GM20431 (cell line): ENCODE measurements around the gene MMP11.

Experiments used
- in situ Hi-C: fragments of 300-500 bp; cut with MseI, MboI; formaldehyde crosslinking; loops from one replicate; pipeline ENCODE4 v1.15.0; 2020; ENCODE audit warnings: low sequenced_read_pairs; ENCODE audit not compliant: unreplicated experiment

Gene MMP11

DNA sequence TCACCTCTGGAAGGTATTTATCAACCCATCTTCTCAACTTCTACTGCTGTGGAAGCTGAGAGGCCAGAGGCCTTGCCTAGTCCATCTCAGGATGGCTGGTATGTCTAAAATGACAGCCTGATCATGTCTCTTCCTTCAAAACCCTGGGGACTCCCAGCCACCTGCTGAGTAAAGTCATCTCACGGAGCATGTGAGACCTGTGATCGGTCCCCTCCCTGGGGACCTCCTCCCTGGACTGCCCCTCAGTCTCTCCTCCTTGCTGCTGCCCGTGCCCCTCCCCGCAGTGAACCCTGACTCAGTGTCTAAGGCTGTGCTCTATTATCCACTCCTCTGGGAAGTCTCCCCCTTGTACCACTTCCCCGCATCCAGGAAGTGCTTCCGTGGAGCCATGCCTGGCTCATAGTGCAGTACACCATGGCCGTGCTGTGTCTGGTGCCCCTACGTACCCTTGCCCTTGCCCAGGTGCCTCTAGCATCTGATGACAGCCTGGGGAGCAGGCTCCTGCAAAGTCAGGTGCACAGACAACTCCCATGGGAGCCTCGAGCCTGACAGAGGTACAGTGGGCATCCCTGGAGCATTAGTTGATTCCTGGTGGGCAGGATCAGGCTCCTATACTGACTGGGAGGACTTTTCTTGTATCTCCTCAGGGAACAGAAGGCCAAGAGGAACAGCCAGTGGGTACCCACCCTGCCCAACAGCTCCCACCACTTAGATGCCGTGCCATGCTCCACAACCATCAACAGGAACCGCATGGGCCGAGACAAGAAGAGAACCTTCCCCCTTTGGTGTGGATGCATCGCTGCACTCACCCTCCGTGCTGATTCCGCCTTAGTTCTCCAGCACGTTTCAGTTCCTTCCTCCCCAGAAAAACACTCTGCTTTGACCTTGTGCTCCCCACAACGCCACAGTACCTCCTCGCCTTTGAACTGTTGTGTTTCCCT is 27.9 kb downstream of the MMP11 start:
- in situ Hi-C loops, result no loop called here

GRCh38 chr22:23801238-23801821 is 28.7 kb downstream of the MMP11 start:
- in situ Hi-C loops, result no loop called here

DNA sequence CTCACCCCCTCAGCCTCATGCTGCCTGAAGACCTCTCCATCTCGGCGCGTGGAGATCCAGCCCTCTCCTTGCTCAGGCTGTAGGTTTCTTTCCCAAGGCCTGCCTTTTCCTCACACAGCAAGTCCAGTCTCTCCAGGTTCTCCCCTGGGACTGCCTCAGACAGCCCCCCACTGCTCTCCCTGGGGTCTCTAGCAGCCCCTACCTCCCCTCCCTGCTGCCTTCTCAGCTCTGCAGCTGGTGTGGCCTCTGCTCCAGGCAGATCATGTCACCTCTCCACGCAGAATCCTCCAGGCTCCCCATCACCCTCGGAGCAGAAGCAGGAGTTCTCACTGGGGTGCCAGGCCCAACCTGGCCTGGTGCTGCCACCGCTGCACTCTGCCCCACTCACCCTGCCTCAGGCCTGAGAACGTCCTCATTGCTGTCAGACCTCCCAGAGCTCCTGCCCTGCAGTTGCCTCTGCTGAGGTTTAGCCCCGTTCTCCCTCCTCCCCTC is 29.3 kb downstream of the MMP11 start:
- in situ Hi-C loops, result no loop called here

DNA sequence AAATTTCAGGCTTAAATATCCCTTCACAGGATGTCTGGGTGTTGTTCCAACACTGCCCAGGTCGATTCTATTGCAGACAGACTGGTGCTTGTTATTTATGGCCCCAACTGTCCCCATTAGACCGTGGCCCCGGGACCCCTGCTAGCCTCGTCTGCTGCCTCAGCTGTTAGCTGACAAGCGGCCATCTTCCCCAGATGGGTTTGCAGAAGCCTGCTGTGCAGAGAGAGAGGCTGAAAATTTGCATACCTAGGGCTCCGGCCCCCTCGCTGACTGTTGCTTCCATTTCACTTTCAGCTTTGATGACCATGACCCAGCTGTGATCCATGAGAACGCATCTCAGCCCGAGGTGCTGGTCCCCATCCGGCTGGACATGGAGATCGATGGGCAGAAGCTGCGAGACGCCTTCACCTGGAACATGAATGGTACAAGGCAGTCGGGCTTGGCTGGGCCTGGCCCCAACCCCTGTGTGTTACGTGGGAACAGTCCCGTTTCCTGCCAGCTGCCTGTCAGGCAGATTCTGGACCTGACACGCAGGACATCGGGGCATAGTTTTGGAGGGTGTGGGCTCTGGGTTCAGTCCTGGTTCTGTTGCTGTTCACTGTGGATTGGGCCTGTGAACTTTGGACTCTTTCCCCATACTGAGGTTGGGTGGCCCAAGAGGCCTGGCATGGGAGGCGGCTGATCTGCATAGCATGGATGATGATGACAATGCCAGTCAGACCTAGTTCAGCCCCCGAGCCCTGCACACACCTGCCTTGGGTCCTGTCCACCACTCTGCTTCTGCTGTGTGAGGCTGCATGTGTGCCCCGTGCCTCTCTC is 30.6 kb downstream of the MMP11 start:
- in situ Hi-C loops, result no loop called here

DNA sequence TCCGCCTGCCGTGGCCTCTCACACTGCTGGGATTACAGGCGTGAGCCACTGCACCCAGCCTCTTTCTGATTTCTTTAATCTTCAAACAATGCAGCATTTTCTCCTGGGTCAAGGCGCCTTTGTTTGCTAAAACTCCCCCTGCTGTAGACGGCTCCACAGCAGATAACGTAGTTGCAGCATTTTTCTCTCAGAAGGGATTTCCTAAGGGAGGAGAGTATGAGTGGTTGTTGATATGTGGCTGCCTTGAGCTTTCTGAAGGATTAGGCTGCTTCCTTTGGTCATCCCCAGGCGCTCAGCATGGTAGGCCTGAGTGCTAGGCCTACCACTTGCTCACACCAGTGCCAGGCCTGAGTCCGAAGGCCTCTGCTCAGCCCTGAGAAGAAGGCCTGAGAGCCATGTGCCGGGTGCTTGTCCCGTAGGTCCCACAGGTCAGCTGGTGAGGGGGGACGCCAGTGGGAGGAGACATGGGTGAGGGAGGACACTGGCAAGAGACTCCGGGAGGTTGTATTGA is 32.2 kb downstream of the MMP11 start:
- in situ Hi-C loops, result no loop called here

GRCh38 chr22:23806837-23807236 is 34.2 kb downstream of the MMP11 start:
- in situ Hi-C loops, result no loop called here

GRCh38 chr22:23812378-23812777 is 39.7 kb downstream of the MMP11 start:
- in situ Hi-C loops, result no loop called here

GRCh38 chr22:23815541-23816155 is 43.0 kb downstream of the MMP11 start:
- in situ Hi-C loops, result no loop called here

DNA sequence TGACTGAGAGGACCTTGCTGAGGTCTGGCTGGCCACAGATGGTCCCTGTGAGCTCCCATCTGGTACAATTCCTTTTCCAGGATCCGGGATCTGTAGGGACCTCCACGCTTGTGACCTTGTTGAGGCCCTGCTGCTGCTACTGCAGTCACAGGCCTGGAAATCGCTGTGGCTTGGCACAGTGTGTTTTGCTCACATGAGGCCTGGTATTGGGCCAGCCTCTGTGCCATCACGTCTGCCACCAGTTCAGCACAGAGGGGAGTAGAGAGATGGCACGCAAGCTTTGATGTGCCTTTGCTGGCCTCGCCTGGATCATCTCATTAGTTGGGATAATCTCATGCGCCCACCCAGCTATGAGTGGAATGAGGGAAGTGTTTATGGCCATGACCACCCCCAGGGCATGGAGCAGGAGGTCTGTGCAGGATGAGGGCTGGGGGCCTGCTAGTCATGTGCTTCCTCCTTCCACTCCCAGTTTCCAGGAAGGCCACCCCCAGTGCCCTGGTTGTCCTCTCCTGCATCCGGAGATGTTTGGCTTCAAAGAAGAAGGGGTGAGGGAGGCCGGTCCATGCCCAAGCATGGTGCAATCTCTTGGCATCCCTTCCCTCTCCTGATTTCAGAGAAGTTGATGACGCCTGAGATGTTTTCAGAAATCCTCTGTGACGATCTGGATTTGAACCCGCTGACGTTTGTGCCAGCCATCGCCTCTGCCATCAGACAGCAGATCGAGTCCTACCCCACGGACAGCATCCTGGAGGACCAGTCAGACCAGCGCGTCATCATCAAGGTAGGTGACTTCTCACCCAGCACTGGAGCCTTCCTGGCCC is 43.7 kb downstream of the MMP11 start:
- in situ Hi-C loops, result no loop called here

- in situ Hi-C loops, result no loop called here
These were observed 44.5 kb downstream of the MMP11 start for GRCh38 chr22:23817146-23817545.

- in situ Hi-C loops, result no loop called here
These were observed 45.9 kb downstream of the MMP11 start for GRCh38 chr22:23818541-23818940.

GRCh38 chr22:23820748-23821211 is 48.1 kb downstream of the MMP11 start:
- in situ Hi-C loops, result no loop called here

DNA sequence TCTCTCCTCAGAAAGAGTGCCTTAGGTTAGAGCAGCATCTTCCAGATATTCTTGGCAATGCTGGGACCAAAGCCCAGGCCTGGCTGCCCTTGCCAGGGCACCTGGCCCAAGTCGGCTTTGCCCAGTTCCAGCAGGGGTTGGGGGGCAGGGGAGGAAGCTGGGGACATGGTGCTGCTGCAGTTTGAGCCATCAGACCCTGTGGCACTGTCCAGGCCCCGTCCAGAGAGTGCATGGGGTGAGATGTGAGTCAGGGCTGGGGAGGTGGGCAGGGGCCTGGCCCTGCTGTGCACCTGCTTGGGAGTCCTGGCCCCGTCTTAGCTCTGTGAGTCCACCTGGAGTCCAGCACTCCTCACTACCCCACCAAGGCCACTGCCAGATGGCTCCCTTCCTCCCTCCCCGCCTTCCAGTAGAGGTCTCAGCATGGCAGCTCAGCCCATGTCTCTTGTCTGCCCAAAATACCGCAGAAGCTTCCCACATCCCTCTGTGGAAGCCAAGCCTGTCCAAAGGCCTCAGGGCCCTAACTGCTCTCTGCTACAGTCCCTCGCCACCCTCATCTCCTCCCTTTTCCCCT is 49.5 kb downstream of the MMP11 start:
- in situ Hi-C loops, result no loop called here

GRCh38 chr22:23823331-23823791 is 50.7 kb downstream of the MMP11 start:
- in situ Hi-C loops, result no loop called here

GRCh38 chr22:23824476-23825245 is 52.0 kb downstream of the MMP11 start:
- in situ Hi-C loops, result no loop called here

- in situ Hi-C loops, result no loop called here
These were observed 52.7 kb downstream of the MMP11 start for GRCh38 chr22:23825246-23825905.
